SK-N-SH (cell line): ENCODE results near the gene ALDH3B1.
"Not testable (repeated sequence)": the region's sequence is repeated elsewhere in the genome, so short reads cannot be mapped to it uniquely, and the experiment has no call there.

Source experiments
- CTCF ChIP-seq: fragments of 200-600 bp; sonication (generic); IDR thresholded peaks from 2 replicates; pipeline ENCODE4 v1.6.1; 2017; ENCODE audit warnings: antibody characterized with exemption, mild to moderate bottlenecking, moderate library complexity
- ELF1 ChIP-seq: IDR thresholded peaks from 2 replicates; pipeline ENCODE4 v1.4.0; 2012
- EZH2phosphoT487 ChIP-seq: fragments of 200-600 bp; sonication (generic); IDR thresholded peaks from 2 replicates; pipeline ENCODE4 v1.6.1; 2017; ENCODE audit warnings: low read depth, mixed run types, mild to moderate bottlenecking, antibody characterized with exemption, moderate library complexity, borderline replicate concordance
- FOSL2 ChIP-seq: IDR thresholded peaks from 2 replicates; pipeline ENCODE4 v1.4.0; 2012; ENCODE audit warnings: low read depth, mild to moderate bottlenecking, moderate library complexity, borderline replicate concordance
- FOXM1 ChIP-seq: IDR thresholded peaks from 2 replicates; pipeline ENCODE4 v1.4.0; 2012; ENCODE audit warnings: low read depth, mild to moderate bottlenecking
- MAX ChIP-seq: IDR thresholded peaks from 2 replicates; pipeline ENCODE4 v1.4.0; 2012; ENCODE audit warnings: low read depth
- PBX3 ChIP-seq: IDR thresholded peaks from 2 replicates; pipeline ENCODE4; 2012
- RAD21 ChIP-seq: IDR thresholded peaks from 2 replicates; pipeline ENCODE4 v1.6.1; 2012; ENCODE audit warnings: mild to moderate bottlenecking, low read length
- RCOR1 ChIP-seq: fragments of 150-350 bp; IDR thresholded peaks from 2 replicates; pipeline ENCODE4 v1.6.1; 2017; ENCODE audit warnings: antibody characterized with exemption, low read length
- RFX5 ChIP-seq: IDR thresholded peaks from 2 replicates; pipeline ENCODE4 v1.6.1; 2012; ENCODE audit warnings: mild to moderate bottlenecking, improper control_type of control experiment, low read length
- TAF1 ChIP-seq: IDR thresholded peaks from 2 replicates; pipeline ENCODE4 v1.6.1; 2012; ENCODE audit warnings: low read depth, mild to moderate bottlenecking, low read length, moderate library complexity, borderline replicate concordance
- TCF12 ChIP-seq: IDR thresholded peaks from 2 replicates; pipeline ENCODE4 v1.4.0; 2012
- USF1 ChIP-seq: IDR thresholded peaks from 2 replicates; pipeline ENCODE4 v1.4.0; 2012; ENCODE audit warnings: low read depth, borderline replicate concordance
- YY1 ChIP-seq: IDR thresholded peaks from 2 replicates; pipeline ENCODE4 v1.4.0; 2012; ENCODE audit warnings: low read depth, mild to moderate bottlenecking

- not testable (repeated sequence) for TF ChIP-seq MAX, RFX5, YY1, CTCF, PBX3, RAD21, USF1, FOSL2, EZH2phosphoT487, TCF12, FOXM1, TAF1, ELF1, RCOR1
Observed at GRCh38 chr11:67985302-67985701, 24.8 kb upstream of the ALDH3B1 start.
